ENCODE results near the gene RPP25.
A peak's percentile ranks its signal among the peaks of the same experiment; 100 is the strongest.
"Not testable (repeated sequence)": the region's sequence is repeated elsewhere in the genome, so short reads cannot be mapped to it uniquely, and the experiment has no call there.

The RPP25 gene

DNA sequence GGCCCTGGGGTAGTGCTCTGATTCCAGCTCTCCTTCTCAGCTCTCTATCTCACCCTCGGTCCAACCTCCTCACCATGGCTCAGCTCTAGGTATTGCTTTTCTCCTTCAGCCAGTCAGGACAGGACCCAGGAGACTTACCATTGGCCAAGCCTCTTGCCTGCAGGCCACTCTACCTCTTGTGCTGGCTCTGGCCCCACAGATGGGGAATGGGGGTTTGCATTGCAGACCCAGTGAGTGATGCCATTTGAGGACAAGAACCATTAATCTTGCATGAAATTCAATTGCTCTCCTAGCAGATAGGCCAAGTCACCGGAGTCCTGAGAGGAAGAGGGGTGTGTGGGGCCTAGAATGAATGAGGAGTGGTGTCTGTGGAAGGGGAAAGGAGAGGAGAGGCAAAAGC is 6.1 kb upstream of the RPP25 start:
- no peak for DNase-seq (ENCODE audit: low read depth, low spot score)

GRCh38 chr15:74962219-74962618 is 5.6 kb upstream of the RPP25 start:
- no peak for DNase-seq (ENCODE audit: low read depth, low spot score)

GRCh38 chr15:74961616-74962015 is 5.0 kb upstream of the RPP25 start:
- DNase-seq (ENCODE audit: low read depth, low spot score) = no peak

DNA sequence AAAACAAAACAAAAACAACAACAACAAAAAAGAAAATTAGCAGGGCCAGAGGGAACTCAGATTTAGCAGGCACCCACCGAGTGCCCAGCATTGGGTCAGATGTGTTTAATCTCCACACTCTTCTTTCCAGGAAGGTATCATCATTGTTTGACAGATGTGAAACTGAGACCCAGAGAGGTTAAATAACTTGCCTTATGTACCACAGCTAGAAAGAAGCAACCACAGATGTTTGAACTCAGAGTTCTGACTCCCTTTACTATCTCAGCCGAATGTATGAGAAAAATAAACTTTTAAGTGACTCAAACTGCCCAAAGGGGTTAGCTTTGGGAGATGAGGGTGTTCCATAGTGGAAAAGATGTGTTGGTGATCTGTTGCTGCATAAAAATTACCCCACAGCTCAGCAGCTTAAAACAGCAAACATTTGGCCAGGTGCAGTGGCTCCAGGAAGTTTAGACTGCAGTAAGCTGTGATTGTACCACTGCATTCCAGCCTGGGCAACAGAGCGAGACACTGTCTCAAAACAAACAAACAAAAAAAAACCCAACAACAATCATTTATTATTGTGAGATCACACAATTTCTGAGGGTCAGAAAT is 4.5 kb upstream of the RPP25 start:
- no peak for DNase-seq (ENCODE audit: low read depth, low spot score)

DNA sequence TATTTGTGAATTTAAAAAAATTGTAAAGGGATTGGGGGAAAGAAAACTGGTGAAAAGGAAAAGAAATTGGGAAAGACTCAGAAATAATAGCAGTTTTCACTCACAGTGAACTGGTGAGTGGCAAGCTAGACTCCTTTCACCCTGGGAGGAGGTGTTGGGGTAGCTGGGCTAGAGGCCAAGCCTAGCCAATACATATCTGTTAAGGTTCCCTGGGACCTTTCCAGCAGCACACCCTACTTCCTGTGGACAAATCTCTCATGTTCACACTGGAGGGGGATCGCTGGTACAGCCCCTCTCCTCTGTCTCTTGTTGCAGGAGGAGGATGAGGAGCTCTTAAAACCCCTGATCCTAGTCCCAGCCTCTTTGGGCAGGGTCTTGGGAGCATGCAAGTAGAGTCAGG is 3.7 kb upstream of the RPP25 start:
- no peak for DNase-seq (ENCODE audit: low read depth, low spot score)

DNA sequence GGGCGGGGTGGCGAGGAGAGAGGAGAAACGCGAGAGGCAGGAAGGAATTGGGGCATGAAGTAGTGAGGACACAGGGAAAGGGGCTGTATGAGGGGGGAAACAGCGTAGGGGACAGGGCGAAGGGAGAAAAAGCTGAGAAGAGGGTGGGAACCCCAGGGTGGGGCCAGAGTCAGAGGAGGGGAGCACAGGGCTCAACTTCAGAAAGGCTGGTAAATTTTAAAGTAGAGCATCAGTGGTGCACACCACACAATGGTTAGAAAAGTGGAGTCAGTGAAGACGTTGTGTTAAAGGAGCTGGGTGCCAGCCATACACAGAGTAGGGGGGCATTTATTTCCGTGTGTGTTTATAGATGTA is 3.0 kb upstream of the RPP25 start:
- no peak for DNase-seq (ENCODE audit: low read depth, low spot score)

DNA sequence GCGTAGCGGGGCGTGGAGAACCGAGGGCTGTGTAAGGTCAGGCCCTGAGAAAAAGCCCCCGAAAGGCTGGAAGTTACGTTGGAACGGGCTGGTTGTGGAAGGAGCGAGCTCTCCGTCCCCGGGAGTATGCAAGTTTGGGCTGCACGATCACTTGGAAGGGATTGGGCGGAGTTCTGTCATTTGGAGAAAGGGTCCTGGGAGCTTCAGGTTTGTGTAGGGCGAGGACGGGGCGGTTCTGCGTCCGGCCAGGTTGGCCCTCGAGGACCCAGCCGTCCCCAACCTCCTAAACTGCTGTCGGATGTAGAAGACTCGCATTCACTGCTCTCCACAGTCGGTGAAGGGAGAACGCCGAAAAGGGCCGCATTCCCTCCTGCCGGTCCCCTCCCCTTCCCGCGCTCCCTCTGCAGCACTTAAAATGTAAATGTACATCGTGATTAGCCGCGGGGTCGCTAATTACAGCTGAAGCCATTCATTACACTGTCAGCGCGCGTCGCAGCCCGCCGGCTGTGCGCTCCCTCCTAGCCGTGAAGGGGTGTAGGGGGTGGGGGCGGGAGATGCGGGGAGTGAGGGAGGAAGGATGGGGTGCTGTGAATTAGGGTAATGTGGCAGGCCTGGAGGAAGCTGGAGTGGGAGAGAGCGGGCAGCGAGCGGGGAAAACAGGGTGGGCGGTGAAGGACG is 2.5 kb upstream of the RPP25 start:
- no peak for DNase-seq (ENCODE audit: low read depth, low spot score)

DNA sequence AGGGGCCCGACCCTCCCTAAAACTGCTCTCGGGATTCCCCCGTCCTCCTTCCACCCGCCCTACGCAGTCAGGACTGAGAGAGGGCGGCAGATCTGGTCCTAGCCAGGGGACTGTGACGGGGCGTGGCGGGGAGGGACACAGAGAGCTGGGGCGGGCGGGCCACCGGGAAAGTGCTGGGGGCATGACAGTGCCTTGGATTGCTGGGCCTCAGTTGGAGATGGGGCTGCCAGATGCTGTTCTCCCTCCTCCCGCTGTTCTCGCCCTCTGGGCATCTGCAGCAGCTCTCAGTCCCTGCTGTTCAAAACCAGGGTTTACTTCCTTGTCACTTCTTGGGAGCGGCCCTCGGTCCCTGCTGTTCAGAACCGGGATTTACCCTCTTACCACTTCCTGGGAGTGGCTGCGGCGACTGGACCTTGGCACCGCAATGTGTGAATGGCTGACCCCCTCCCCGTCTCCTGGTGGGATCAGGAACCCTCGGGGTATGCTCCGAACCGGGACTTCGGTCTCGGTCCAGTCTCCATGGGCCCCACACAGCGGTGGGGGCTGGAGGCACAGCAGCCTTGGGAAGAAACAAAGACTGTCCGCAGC is 1.8 kb upstream of the RPP25 start:
- DNase-seq (ENCODE audit: low read depth, low spot score) = no peak

- no peak for DNase-seq (ENCODE audit: low read depth, low spot score)
These were observed 984 bp upstream of the RPP25 start for GRCh38 chr15:74957476-74958035.

DNA sequence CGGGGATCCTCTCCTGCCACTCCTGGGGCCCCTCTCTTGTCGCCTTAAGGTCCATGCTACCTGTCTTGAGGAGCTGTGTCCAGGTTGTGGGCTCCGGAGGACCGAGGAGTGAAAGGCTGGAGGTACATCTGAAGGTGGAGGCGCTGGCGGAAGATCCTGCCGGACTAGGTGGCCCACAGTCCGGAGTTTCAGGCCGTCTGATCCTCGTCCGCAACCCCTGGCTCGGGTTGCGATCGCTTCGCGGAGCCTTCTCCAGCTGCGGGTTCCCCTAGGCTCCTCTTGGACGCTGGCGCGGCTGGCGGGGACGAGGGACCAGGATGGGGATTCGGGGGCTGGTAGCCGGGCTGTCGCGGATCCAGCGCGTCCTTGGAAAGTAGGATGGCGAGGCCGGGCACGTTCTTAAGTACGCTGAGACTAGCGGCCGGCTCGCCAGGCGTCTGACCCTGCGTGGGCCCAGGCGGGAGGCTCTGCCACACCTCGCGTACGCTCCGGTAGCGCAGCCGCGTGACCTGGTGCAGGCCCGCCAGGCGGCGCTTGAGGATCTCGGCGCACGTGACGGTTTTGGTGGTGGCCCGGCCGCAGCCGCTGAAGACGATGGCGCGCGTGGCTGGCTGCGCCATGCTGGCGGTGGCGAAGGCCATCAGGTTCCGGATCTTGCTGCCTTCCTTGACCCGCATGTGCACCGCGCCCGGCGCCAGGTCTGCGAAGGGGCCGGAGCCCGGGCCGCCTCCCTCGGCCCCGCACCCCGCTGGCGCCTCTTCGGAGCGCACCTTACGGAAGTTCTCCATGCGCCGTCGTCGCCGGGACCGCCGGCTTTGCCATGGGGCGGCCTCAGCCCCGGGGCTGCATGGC is 550 bp downstream of the RPP25 start:
- no peak for DNase-seq (ENCODE audit: low read depth, low spot score)

GRCh38 chr15:74955017-74955416 is 1.6 kb downstream of the RPP25 start:
- no peak for DNase-seq (ENCODE audit: low read depth, low spot score)

DNA sequence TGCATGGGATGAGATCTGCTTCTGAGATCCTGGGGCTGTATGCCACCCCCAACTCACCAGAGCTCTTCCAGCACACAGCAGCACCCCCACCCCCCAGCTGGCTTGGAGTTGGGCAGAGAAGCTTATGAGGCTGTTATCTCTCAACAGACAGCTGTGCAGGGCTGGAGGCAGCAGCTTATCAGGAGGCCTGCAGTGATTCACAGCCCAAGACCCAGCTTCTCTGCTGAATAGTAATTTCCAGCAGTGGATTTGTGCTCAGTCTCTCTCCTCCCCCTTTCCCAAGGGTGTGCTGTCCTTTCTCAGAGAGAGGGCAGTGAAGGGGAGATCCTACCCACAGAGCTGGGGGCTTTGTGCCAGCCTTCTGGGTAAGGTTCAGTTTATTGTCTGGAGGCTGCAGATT is 2.1 kb downstream of the RPP25 start:
- DNase-seq (ENCODE audit: low read depth, low spot score) = no peak

GRCh38 chr15:74951006-74951405 is 5.6 kb downstream of the RPP25 start:
- no peak for DNase-seq (ENCODE audit: low read depth, low spot score)

GRCh38 chr15:74950078-74950908 is 6.3 kb downstream of the RPP25 start:
- DNase-seq (ENCODE audit: low read depth, low spot score) = peak; percentile 77

DNA sequence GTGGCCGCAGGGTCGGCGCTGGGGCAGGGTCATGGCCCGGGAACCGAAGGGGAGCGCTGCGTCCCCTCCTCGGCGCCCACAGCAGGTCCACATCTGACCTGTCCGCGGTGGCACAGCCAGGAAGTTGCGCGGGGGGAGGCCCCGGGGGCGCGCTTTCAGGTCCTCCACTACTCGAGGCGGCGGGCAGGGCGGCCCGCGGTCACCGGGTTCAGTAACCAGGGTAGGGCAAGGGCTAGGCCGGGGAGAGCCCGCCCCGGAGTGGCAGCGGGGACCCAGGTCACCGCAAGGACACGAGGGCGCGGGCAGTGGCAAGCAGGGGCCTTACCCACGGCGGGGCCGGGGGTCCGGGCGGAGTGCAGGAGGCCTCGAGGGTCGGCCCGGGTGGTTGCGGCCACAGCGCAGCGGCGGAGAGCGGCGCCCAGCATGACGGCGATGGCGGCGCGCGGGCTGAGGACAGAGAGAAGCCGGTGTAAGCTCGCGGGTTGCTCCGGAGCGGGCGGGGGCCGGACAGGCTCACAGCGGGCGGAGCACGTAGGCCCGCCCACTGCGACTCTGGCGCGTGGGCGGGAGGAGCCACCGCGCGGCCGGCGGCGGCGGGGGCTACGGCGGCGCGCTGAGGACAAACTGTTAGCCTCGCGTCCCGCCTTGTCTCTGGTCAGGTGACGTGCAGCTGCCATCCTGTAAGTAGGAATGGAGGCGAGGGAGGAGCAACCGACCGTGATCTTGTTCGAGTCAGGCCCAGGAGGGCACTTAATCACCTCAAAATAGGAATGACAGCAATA is 18.8 kb downstream of the RPP25 start, which contains the start of gene COX5A:
Gene COX5A (minus strand): TSS at position 484 of the 782 bp plus-strand sequence. CDS start 59 bp downstream, at position 425.
- DNase-seq (ENCODE audit: low read depth, low spot score) = no peak

DNA sequence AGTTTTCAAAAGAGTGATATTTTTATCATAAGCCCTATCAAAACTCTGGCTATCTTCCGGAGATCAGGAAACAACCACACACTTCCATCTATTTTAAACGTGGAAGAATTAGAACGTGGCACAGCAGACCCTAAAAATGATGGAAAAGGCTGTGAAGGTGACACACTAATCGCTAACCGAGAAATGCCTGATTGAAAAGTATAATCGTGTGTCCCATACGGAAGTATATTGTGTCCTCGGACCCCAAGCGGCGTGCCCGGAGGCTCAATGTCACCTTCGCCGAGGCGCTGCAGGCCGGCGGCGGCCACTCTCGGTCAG is 19.3 kb downstream of the RPP25 start:
- no peak for DNase-seq (ENCODE audit: low read depth, low spot score)

GRCh38 chr15:74935193-74935592 is 21.4 kb downstream of the RPP25 start:
- not testable (repeated sequence) for DNase-seq (ENCODE audit: low read depth, low spot score)

DNA sequence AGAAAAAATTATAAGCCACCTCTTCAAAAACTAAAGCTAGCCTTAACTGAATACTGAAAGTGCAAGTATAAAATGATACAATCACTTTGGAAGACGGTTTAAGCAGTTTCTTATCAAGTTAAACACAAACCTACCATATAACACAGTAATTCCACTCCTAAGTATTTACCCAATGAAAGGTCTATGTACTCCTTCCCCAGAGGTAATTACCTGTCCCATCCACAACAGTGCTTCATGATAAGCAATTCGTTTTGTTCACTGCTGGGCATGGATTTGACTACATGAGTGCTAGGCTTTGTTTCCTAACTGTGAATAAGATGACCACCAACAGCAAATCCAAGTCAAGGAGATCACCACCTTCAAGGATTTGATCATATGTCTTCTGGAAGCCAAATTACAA is 23.0 kb downstream of the RPP25 start:
- no peak for DNase-seq (ENCODE audit: low read depth, low spot score)

GRCh38 chr15:74928771-74929198 is 27.8 kb downstream of the RPP25 start:
- DNase-seq (ENCODE audit: low read depth, low spot score) = no peak

DNA sequence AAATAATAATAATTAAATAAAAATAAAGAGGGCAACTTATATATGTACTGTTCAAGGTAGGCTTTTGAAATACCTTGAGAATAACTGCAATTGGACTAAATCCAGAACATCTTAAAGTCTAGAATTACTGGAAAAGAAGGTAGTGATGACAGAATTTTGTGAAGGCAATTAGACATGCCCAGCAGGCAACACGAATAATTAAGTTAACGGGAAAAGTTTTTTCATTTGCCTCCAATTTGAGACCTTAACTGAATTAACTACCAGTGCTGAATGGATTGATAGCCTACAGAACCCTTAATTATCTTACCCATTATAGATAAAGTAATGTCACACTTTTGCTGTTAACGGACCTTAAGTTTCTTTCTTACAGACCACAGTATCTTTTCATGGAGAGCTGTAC is 32.0 kb downstream of the RPP25 start:
- DNase-seq (ENCODE audit: low read depth, low spot score) = no peak

DNA sequence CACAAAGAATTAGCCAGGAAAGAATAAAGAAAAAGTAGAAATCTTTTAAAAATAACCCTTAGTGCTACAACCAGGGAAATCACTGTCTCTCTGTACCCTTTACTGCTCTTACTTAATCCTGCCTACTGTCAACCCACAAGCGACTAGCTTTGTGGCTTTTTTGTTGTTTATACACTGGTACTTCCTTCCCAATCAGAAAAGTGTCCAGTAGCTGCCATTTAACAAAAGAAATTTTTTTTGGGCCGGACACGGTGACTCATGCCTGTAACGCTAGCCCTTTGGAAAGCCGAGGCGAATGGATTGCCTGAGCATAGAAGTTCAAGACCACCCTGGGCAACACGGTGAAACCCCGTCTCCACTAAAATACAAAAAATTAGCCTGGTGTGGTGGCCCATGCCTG is 36.1 kb downstream of the RPP25 start:
- no peak for DNase-seq (ENCODE audit: low read depth, low spot score)
